Measurements from ENCODE around the gene RTTN. TPM values are rescaled to one million over a fixed set of nuclear protein-coding genes. Genes with fewer than 3 reads are reported as not detected.

Gene RTTN
- total and polyA plus RNA-seq, 2 of the 13 experiments (the other 11 are each of a cell fraction or from before 2014, with no cell fraction given), result 5.4 to 18.7 TPM

GRCh38 chr18:70074116-70074515 is 131.4 kb downstream of the RTTN start:
- no peak for DNase-seq (ENCODE audit: low spot score)
- H3K36me3 ChIP-seq (replicated peaks in 1 of 2; ENCODE audit: control insufficient read depth in 1 of 2, insufficient read depth in 2 of 2, low read length in 2 of 2), result peaks cover 0 to 5% of the 10 kb centered on the region in 2 experiments; a peak in 2 of 5 replicates
- no peak for FAIRE-seq
- no peaks in the 10 kb centered on the region for H3K27me3 ChIP-seq (ENCODE audit: control insufficient read depth in 1 of 2, insufficient read depth in 2 of 2, low read length in 2 of 2)
- no peaks in the 10 kb centered on the region for H3K79me2 ChIP-seq (ENCODE audit: insufficient read depth, low read length)
- no peak for ATAC-seq
- no peaks in the 10 kb centered on the region for H4K20me1 ChIP-seq (ENCODE audit: insufficient read depth, low read length)
- in situ Hi-C loops (cut with HindIII; ENCODE audit: extremely low pct_ligation_motif_present, low pct_unique_long_range_greater_than_20kb) (no loop called here), intact Hi-C loops (cut with micrococcal nuclease; ENCODE audit: unreplicated experiment) (loop anchor here (5.0 to 10.0 kb wide), 5 partner anchors 437 to 1147 kb away; partner anchors contain the start of gene DOK6)
- no peak overlapping the region for H3K27ac ChIP-seq (ENCODE audit: extremely low read length, insufficient read depth, low read length)
- ChIA-PET CTCF (ENCODE audit: low intra/inter-chr PET ratio, low total read pairs) (no interaction called here), POLR2A (no interaction called here)
- WGBS (ENCODE audit: low lambda C conversion rate), result 90% methylated on average over 1 of the region's 1 CpG
- H3K9me3 ChIP-seq (ENCODE audit: low read length), result no peaks in the 10 kb centered on the region
- H3K4me3 ChIP-seq (replicated peaks in 1 of 3; ENCODE audit: insufficient read depth in 1 of 3, low read depth in 2 of 3, low read length in 3 of 3), result no peak overlapping the region
- H2AFZ ChIP-seq (ENCODE audit: low read length), result no peak overlapping the region
- H3K4me2 ChIP-seq (ENCODE audit: low read depth, low read length), result no peak overlapping the region
- no TSS peak for BruUV-seq (replicated peaks)
- no peak for TF ChIP-seq ZNF607 (CRISPR knock-in tag; IDR thresholded peaks at IDR 0.05; ENCODE audit: borderline replicate concordance)
- no peak for TF ChIP-seq SP5 (CRISPR knock-in tag; IDR thresholded peaks at IDR 0.05; ENCODE audit: borderline replicate concordance, low read depth)
- no peak for TF ChIP-seq ZNF276 (CRISPR knock-in tag; IDR thresholded peaks at IDR 0.05; ENCODE audit: low read depth)
- TF ChIP-seq ZNF414 (CRISPR knock-in tag; IDR thresholded peaks at IDR 0.05), result no peak
- no peak for TF ChIP-seq CREB1 (IDR thresholded peaks at IDR 0.05)
- TF ChIP-seq CREB1 (CRISPR knock-in tag; IDR thresholded peaks at IDR 0.05), result no peak
- TF ChIP-seq MTA3 (CRISPR knock-in tag; IDR thresholded peaks at IDR 0.05), result no peak
- TF ChIP-seq YEATS4 (CRISPR knock-in tag; IDR thresholded peaks at IDR 0.05; ENCODE audit: borderline replicate concordance), result no peak
- TF ChIP-seq CENPT (CRISPR knock-in tag; IDR thresholded peaks at IDR 0.05; ENCODE audit: low read depth), result no peak
- no peak overlapping the region for H3K9ac ChIP-seq (ENCODE audit: insufficient read depth, low read depth, low read length)
- H3K4me1 ChIP-seq (ENCODE audit: insufficient read depth, low read length), result no peaks in the 10 kb centered on the region
